GM19438 (cell line): ENCODE results near the gene CALCOCO2.

ENCODE experiments used
- ATAC-seq: cut with Tn5 transposase; IDR thresholded peaks from one replicate; pipeline ENCODE4 v1.9.1; 2021; ENCODE audit warnings: low read depth; ENCODE audit not compliant: unreplicated experiment

The CALCOCO2 gene

DNA sequence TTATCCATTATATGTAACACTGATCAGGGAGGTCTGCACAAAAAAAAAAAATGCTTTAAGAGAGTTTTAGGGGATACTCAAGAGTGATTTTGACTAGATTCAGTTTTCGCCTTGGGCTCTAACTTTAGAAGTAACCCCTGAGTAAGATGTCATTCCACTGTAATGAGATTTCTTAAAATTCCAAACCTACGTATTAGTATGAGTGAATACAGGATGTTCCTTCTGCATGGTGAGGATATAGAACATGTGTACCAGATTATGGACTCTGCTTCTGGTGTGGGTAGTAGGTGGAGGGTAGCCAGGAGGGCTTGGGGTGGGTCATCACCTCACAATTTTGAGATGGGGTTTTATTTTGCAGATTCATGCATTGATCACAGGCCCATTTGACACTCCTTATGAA lies 81.6 kb downstream of the CALCOCO2 start:
- ATAC-seq = no peak
